WERI-Rb-1 (cell line): Measurements from ENCODE around the gene ALDH1A1.

Source experiments
- DNase-seq: peaks from one replicate; pipeline ENCODE4 v3.0.0-alpha.2; 2020
- H3K27ac ChIP-seq: fragments of 250-450 bp; sonication (Bioruptor Pico); 2 replicates; pipeline ENCODE4 v1.5.1; 2020; ENCODE audit warnings: mild to moderate bottlenecking, moderate library complexity
- H3K27me3 ChIP-seq: fragments of 250-450 bp; sonication (Bioruptor Pico); 2 replicates; pipeline ENCODE4 v1.5.1; 2021; ENCODE audit warnings: mild to moderate bottlenecking, low read depth, moderate library complexity; ENCODE audit not compliant: insufficient read depth, severe bottlenecking
- H3K36me3 ChIP-seq: fragments of 250-450 bp; sonication (Bioruptor Pico); 2 replicates; pipeline ENCODE4 v1.5.1; 2020; ENCODE audit warnings: mild to moderate bottlenecking, moderate library complexity
- H3K4me3 ChIP-seq: 2 replicates; pipeline ENCODE4 v1.5.1; 2011; ENCODE audit warnings: low read depth, mild to moderate bottlenecking, control low read depth, low read length
- H3K9me3 ChIP-seq: fragments of 250-450 bp; sonication (Bioruptor Pico); 2 replicates; pipeline ENCODE4 v1.5.1; 2021; ENCODE audit warnings: mild to moderate bottlenecking, moderate library complexity; ENCODE audit not compliant: severe bottlenecking
- TF ChIP-seq, protein P1 (sequence below): IDR thresholded peaks from 2 replicates; pipeline ENCODE4 v1.5.1; 2011; ENCODE audit warnings: low read depth, mild to moderate bottlenecking, control low read depth, inconsistent platforms, low read length

The ALDH1A1 gene

DNA sequence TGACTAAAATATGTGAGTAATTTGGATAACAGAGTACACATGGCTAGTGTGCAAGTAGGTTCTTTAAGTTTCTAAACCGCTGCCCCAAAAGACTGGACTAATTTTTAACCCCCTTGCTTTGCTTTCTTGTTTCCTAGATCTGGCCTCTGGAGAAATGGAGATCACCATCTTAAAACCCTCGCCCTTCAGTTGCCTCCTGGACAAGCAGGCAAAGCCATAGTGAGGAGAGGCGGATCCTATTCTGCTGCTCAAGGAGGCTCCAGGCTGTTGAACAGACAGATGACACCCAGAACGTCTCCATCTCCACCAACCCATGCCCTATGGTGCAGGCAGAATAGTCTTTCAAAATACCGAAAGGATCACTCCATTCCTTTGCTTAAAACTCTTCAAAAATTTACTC lies 28.6 kb upstream of the ALDH1A1 start:
- H3K4me3 ChIP-seq, result no peak overlapping the region
- H3K36me3 ChIP-seq, result no peaks in the 10 kb centered on the region
- H3K9me3 ChIP-seq, result no peaks in the 10 kb centered on the region
- DNase-seq, result no peak
- H3K27me3 ChIP-seq, result no peaks in the 10 kb centered on the region
- TF ChIP-seq, protein P1, sequence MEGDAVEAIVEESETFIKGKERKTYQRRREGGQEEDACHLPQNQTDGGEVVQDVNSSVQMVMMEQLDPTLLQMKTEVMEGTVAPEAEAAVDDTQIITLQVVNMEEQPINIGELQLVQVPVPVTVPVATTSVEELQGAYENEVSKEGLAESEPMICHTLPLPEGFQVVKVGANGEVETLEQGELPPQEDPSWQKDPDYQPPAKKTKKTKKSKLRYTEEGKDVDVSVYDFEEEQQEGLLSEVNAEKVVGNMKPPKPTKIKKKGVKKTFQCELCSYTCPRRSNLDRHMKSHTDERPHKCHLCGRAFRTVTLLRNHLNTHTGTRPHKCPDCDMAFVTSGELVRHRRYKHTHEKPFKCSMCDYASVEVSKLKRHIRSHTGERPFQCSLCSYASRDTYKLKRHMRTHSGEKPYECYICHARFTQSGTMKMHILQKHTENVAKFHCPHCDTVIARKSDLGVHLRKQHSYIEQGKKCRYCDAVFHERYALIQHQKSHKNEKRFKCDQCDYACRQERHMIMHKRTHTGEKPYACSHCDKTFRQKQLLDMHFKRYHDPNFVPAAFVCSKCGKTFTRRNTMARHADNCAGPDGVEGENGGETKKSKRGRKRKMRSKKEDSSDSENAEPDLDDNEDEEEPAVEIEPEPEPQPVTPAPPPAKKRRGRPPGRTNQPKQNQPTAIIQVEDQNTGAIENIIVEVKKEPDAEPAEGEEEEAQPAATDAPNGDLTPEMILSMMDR, result no peak
- H3K27ac ChIP-seq, result no peak overlapping the region

DNA sequence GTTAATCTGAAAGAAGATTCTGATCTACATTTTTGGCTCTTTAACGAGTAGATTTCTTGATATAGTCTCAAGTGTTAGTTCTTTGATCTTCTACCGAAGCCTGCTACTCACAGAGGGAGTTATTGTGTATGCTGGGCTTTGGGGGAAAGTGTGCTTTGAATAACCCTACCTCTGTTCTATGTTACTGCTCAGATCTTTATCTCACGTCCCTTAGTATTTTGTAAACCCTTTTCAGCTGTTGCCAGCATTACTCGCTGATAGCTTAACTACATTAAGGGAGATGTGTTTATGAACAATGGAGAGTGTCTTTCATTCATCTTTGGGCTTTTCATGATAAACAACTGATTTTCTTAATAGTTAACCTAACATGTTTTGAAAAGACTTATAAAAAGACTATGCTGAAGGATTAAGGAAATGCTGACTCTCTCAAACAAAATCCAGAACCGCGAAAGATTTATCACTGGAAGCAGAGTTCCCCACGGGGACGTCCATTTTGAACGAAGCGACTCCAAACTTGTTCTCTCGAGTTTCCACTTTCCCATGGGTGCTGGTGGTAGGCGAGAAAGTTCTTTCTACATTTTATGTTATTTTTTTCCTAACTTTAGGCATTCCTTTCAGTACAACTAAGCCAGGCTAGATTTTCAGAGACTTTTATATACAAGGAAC lies 27.9 kb upstream of the ALDH1A1 start:
- H3K27ac ChIP-seq, result no peak overlapping the region
- H3K27me3 ChIP-seq, result no peaks in the 10 kb centered on the region
- H3K4me3 ChIP-seq, result no peak overlapping the region
- TF ChIP-seq, protein P1, result no peak
- no peaks in the 10 kb centered on the region for H3K9me3 ChIP-seq
- DNase-seq, result no peak
- H3K36me3 ChIP-seq, result no peaks in the 10 kb centered on the region

DNA sequence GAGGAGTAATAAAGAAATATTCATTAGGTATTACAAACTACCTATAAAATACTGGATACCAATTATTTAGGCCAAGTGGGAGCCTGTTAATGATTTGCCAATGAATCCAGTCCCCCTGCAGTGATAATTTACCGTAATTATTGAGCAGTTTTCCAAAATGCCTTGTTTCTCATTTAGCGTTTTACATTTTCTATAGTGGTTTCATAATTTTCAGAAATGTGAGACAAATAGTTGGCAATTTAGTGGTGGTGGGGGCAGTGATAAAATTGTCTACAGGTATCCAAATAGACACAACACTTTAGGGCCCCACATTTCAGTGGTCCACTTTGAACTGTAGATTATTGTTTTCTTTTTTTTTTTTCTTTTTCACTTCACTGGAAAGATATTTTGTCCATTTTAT lies 27.3 kb upstream of the ALDH1A1 start:
- Histone ChIP-seq H3K36me3 (no peaks in the 10 kb centered on the region), H3K9me3 (no peaks in the 10 kb centered on the region), H3K27me3 (no peaks in the 10 kb centered on the region), H3K4me3 (no peak overlapping the region), H3K27ac (no peak overlapping the region)
- DNase-seq, result no peak
- TF ChIP-seq, protein P1, result no peak

DNA sequence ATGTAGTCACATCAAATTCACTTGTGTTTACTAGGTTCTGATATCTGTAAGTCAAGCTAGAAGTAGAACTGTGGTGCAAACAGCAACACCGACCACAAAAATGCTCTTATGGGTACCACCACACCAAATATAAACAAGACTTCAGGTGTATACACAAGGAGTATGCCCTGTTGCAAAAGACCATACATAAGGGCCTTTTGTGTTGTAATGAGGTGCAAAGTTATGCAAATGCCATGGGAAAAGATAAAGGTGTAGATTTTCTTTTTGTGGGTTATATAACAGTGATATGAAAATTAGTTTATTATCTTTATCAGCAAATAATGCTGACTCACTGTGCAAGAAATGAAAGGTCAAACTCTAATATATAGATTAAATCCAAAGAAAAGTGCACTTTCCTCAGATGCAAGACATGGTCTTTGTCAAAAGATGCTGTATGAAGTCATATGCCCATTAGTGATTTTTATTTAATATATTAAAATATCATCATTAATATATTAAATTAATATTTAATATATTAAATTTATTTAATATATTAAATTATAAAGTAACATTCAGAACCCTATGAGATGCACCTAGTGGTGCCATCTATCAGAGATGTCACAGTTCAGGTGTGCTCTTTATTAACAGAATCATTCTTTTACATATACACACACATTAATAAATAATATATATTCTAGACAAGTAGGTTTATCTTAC lies 26.7 kb upstream of the ALDH1A1 start:
- no peaks in the 10 kb centered on the region for H3K27me3 ChIP-seq
- TF ChIP-seq, protein P1, result no peak
- H3K27ac ChIP-seq, result no peak overlapping the region
- H3K36me3 ChIP-seq, result no peaks in the 10 kb centered on the region
- no peak overlapping the region for H3K4me3 ChIP-seq
- H3K9me3 ChIP-seq, result no peaks in the 10 kb centered on the region
- DNase-seq, result no peak

DNA sequence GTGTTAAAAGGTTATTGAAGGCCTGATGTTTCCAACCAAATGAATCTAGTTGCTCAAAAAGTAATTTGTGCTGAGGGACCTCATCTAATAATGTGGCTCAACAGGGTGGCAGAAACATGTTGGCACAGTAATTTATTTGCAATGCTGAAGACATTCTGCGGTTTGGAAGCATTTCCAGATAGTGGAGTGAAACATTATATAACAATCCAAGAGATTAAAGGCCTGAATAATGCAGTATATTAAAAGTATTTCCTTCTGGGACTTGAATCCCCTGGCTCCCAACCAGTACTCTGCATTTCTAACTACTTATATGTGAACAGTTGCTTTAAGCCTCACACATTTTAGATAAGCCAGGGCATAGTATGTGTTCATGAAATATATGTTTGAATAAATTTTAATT lies 25.9 kb upstream of the ALDH1A1 start:
- TF ChIP-seq, protein P1, result no peak
- Histone ChIP-seq H3K27me3 (no peaks in the 10 kb centered on the region), H3K4me3 (no peak overlapping the region), H3K9me3 (no peaks in the 10 kb centered on the region), H3K27ac (no peak overlapping the region), H3K36me3 (no peaks in the 10 kb centered on the region)
- no peak for DNase-seq
